GM23248 (cell line): ENCODE results near the gene METTL9.

ENCODE experiments used
- EZH2 ChIP-seq: fragments of 200-600 bp; sonication (generic); IDR thresholded peaks from 2 replicates; pipeline ENCODE4 v1.6.1; 2018; ENCODE audit warnings: antibody characterized with exemption, mild to moderate bottlenecking; ENCODE audit not compliant: insufficient read depth, poor library complexity, severe bottlenecking
- EZH2phosphoT487 ChIP-seq: fragments of 200-600 bp; sonication (generic); IDR thresholded peaks from 2 replicates; pipeline ENCODE4 v1.6.1; 2018; ENCODE audit warnings: antibody characterized with exemption, moderate library complexity, mild to moderate bottlenecking, low read depth; ENCODE audit not compliant: insufficient read depth

- TF ChIP-seq EZH2 (no peak), EZH2phosphoT487 (no peak)
Observed at GRCh38 chr16:21617607-21618006, 18.2 kb downstream of the METTL9 start.
